OCI-LY3 (cell line): ENCODE measurements around the gene MAFG.

Experiments
- H2AFZ ChIP-seq: fragments of 200-600, 300-600 bp; shearing (Covaris generic); 2 replicates; pipeline ENCODE4 v1.6.0; 2014; ENCODE audit warnings: antibody characterized with exemption, low read depth, low read length
- H3K27ac ChIP-seq: fragments of 200-600, 300-600 bp; sonication (generic); 2 replicates; pipeline ENCODE4 v1.5.1; 2014; ENCODE audit warnings: mild to moderate bottlenecking, low read length, moderate library complexity, mixed read lengths
- H3K27me3 ChIP-seq: fragments of 200-600, 300-600 bp; sonication (generic); 2 replicates; pipeline ENCODE4 v1.6.1; 2014; ENCODE audit warnings: low read depth, low read length, mixed read lengths
- H3K36me3 ChIP-seq: fragments of 200-600, 300-600 bp; sonication (generic); replicated peaks from 2 replicates; pipeline ENCODE3; 2014; ENCODE audit warnings: low read depth, low read length, mixed read lengths
- H3K4me1 ChIP-seq: fragments of 300-600, 200-600 bp; sonication (generic); 2 replicates; pipeline ENCODE4 v1.6.1; 2014; ENCODE audit warnings: low read length, mixed read lengths
- H3K4me2 ChIP-seq: fragments of 200-600, 300-600 bp; sonication (generic); 2 replicates; pipeline ENCODE4 v1.6.1; 2014; ENCODE audit warnings: low read length, mixed read lengths
- H3K4me3 ChIP-seq: fragments of 300-600, 200-600 bp; sonication (generic); 2 replicates; pipeline ENCODE4 v1.5.1; 2014; ENCODE audit warnings: antibody characterized with exemption, mild to moderate bottlenecking, low read length, moderate library complexity
- H3K79me2 ChIP-seq: fragments of 300-600, 200-600 bp; shearing (Covaris generic); 2 replicates; pipeline ENCODE4 v1.6.1; 2014; ENCODE audit warnings: mild to moderate bottlenecking, low read length, mixed read lengths
- H3K9ac ChIP-seq: fragments of 300-600, 200-600 bp; shearing (Covaris generic); 2 replicates; pipeline ENCODE4 v1.6.0; 2014; ENCODE audit warnings: mild to moderate bottlenecking, low read length, moderate library complexity
- H3K9me3 ChIP-seq: fragments of 200-600, 300-600 bp; shearing (Covaris generic); 2 replicates; pipeline ENCODE4 v1.6.1; 2014; ENCODE audit warnings: low read length, mixed read lengths; ENCODE audit not compliant: insufficient read depth
- H4K20me1 ChIP-seq: fragments of 200-600, 300-600 bp; sonication (generic); 2 replicates; pipeline ENCODE4 v1.6.1; 2016; ENCODE audit warnings: low read length, mixed read lengths; ENCODE audit not compliant: insufficient read depth
- EZH2phosphoT487 ChIP-seq: fragments of 200-600 bp; shearing (Covaris generic); IDR thresholded peaks from 2 replicates; pipeline ENCODE4 v1.6.1; 2018; ENCODE audit warnings: antibody characterized with exemption, mixed run types, low read depth
- TF ChIP-seq, protein P1 (sequence below): fragments of 200-600, 300-600 bp; sonication (generic); IDR thresholded peaks from 2 replicates; pipeline ENCODE4 v1.5.1; 2014; ENCODE audit warnings: antibody characterized with exemption, low read length, low read depth

The MAFG gene

DNA sequence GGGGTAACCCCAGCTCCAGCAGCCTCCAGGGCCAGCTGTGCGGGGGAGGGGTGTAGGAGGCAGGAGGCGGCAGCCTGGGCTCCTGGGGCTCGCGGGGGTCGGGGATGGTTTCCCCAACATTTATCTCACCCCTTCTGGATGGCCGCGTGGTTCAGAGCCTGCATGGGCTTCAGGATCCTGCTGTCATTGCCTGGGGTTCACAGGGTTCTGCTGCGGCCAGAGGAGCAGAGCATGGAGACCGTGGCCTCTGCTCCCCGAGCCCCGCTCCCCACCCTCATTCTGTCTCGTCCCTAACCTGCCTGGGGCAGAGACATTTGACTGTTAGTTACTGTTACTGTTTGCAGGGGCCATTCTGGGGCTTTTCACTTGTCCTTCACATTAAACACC lies 14.6 kb upstream of the MAFG start:
- H3K4me1 ChIP-seq: peaks cover 14% of the 10 kb centered on the region
- no peaks in the 10 kb centered on the region for H3K36me3 ChIP-seq
- no peaks in the 10 kb centered on the region for H4K20me1 ChIP-seq
- no peaks in the 10 kb centered on the region for H3K79me2 ChIP-seq
- H3K9me3 ChIP-seq: no peaks in the 10 kb centered on the region
- no peak overlapping the region for H2AFZ ChIP-seq
- peak overlapping the region; percentile 36 for H3K4me2 ChIP-seq
- no peak for TF ChIP-seq EZH2phosphoT487
- TF ChIP-seq, protein P1, sequence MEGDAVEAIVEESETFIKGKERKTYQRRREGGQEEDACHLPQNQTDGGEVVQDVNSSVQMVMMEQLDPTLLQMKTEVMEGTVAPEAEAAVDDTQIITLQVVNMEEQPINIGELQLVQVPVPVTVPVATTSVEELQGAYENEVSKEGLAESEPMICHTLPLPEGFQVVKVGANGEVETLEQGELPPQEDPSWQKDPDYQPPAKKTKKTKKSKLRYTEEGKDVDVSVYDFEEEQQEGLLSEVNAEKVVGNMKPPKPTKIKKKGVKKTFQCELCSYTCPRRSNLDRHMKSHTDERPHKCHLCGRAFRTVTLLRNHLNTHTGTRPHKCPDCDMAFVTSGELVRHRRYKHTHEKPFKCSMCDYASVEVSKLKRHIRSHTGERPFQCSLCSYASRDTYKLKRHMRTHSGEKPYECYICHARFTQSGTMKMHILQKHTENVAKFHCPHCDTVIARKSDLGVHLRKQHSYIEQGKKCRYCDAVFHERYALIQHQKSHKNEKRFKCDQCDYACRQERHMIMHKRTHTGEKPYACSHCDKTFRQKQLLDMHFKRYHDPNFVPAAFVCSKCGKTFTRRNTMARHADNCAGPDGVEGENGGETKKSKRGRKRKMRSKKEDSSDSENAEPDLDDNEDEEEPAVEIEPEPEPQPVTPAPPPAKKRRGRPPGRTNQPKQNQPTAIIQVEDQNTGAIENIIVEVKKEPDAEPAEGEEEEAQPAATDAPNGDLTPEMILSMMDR: no peak
- H3K27me3 ChIP-seq: peaks cover 12% of the 10 kb centered on the region; the same call in 1 of the 2 replicates
- no peak overlapping the region for H3K27ac ChIP-seq
- peak overlapping the region; percentile 10; the same call in 1 of the 2 replicates for H3K4me3 ChIP-seq
- H3K9ac ChIP-seq: no peak overlapping the region

DNA sequence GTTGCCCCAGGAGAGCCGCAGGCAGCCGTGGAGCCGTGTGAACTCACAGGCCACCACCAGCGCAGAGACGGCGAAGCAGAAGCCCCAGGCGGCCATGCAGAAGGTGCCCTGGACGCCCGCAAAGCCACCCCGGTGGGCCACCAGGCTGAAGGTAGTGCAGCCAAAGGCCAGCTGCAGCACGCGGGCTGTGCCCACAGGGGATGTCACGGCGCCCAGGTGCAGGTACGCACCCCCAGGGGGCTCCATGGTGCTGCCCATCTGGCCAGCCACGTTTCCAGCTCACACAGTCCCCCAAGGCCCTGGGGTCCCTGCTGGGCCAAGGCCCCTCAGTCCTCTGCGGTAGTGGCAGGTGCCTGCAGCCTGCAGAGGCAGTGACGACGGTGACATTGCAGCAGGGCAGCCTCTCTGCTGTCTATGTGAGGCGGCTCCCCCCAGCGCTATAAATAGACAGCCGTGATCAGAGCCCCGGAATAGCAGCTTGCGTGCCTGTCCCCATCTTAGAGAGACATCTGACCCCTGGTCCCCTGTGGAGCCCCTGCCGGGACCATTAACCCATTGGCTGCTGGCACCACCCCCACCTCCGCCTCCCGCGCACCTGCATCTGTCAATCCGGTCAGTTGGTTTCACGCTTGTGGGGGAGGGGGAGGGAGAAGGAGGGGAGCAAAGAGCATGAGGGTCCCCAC lies 14.1 kb upstream of the MAFG start:
- peaks cover 14% of the 10 kb centered on the region for H3K4me1 ChIP-seq
- TF ChIP-seq EZH2phosphoT487: no peak
- TF ChIP-seq, protein P1: no peak
- H2AFZ ChIP-seq: no peak overlapping the region
- no peak overlapping the region for H3K9ac ChIP-seq
- no peaks in the 10 kb centered on the region for H4K20me1 ChIP-seq
- H3K4me3 ChIP-seq: peak overlapping the region; percentile 10; the same call in 1 of the 2 replicates
- no peaks in the 10 kb centered on the region for H3K36me3 ChIP-seq
- peak overlapping the region; percentile 36 for H3K4me2 ChIP-seq
- H3K27me3 ChIP-seq: peaks cover 12% of the 10 kb centered on the region; the same call in 1 of the 2 replicates
- H3K79me2 ChIP-seq: peaks cover 3% of the 10 kb centered on the region; the same call in 1 of the 2 replicates
- no peaks in the 10 kb centered on the region for H3K9me3 ChIP-seq
- no peak overlapping the region for H3K27ac ChIP-seq

DNA sequence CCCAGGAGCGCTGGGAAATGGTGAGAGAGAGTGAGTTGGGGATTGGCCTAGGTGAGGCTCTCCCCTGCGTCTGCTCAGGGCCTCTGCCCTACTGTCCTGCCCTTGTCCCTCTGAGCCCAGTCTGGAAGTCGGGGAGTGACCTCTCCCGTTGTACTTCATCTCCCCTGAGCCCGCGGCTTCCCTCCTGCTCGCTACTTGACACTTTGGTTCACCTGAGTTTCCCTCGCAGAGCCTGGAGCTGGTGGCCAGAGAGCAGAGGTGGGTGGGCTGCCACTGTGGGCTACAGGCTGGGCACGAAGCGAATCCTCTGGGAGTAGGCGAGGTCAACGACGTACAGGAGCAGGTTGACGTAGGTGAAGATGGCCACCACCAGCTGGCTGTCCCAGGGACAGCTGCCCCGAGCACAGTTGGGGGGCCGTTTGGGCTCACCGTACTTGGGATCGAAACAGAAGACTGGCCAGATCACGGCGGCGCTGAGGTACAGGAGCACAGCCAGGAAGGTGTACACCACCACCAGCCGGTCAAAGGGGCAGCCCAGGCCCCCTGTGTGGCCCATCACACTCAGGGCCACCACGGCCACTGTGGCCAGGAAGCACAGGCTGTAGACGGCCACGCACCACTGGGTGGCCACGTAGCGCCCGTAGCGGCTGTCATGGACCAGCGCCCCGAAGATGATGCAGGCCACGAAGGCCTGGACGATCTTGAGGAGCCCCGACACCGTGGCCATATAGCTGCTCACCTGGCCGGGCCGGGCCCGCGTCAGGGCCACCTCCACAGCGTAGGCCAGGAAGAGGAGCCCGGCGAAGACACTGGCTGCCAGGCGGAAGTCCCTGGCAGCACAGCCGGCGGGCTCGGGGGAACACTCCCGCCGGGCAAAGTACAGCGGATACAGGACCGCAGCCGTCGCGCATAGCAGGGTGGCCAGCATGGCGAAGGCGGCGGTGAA lies 13.3 kb upstream of the MAFG start:
- Histone ChIP-seq H2AFZ (no peak overlapping the region), H3K9ac (no peak overlapping the region), H3K27ac (no peak overlapping the region), H3K4me1 (peaks cover 14% of the 10 kb centered on the region), H3K4me3 (no peak overlapping the region), H3K4me2 (no peak overlapping the region), H3K36me3 (no peaks in the 10 kb centered on the region), H4K20me1 (no peaks in the 10 kb centered on the region), H3K9me3 (no peaks in the 10 kb centered on the region), H3K79me2 (peaks cover 6% of the 10 kb centered on the region; the same call in 1 of the 2 replicates), H3K27me3 (peaks cover 12% of the 10 kb centered on the region; the same call in 1 of the 2 replicates)
- no peak for TF ChIP-seq EZH2phosphoT487
- TF ChIP-seq, protein P1: no peak

DNA sequence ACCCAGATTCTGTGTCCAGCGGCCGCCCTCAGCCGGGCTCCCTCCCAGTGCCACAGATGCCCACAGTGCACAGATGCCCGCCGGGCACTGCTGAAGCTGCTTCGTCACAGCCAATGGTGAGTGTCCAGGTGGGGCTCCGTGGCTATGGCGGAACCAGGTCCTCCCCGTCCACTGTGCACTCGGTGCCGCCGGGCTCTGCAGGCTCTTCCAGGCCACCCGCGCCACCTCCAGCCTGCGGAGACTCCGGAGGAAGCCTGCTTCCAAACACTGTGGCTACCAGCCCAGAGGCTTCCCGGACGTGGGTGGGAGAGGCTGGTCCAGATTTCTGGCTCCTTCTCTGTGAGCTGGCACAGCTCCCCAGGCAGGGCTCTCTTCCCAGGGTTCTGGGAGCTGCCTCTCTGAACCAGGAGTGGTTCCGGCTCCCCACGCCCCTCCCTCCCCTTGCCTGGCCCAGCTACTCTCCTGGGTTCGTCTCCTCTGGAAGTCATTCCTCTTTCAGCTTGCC lies 12.4 kb upstream of the MAFG start:
- peaks cover 14% of the 10 kb centered on the region for H3K4me1 ChIP-seq
- H2AFZ ChIP-seq: no peak overlapping the region
- no peak overlapping the region for H3K9ac ChIP-seq

More for the DNA sequence above, 12.4 kb upstream of the MAFG start:
- Histone ChIP-seq H3K27me3 (peaks cover 12% of the 10 kb centered on the region; the same call in 1 of the 2 replicates), H3K79me2 (peaks cover 6% of the 10 kb centered on the region; the same call in 1 of the 2 replicates), H3K36me3 (no peaks in the 10 kb centered on the region), H3K9me3 (no peaks in the 10 kb centered on the region), H4K20me1 (no peaks in the 10 kb centered on the region), H3K27ac (no peak overlapping the region), H3K4me3 (no peak overlapping the region), H3K4me2 (no peak overlapping the region)
- TF ChIP-seq EZH2phosphoT487: no peak
- TF ChIP-seq, protein P1: no peak
